Fibroblast of pulmonary artery (primary cell): ENCODE measurements around the gene ZNF771.
A peak's percentile ranks its signal among the peaks of the same experiment; 100 is the strongest.

Source experiments
- DNase-seq: peaks from one replicate; pipeline ENCODE4 v3.0.0-alpha.2; 2010; ENCODE audit warnings: low read depth
- H3K4me3 ChIP-seq: replicated peaks from 2 replicates; pipeline ENCODE4 v1.5.1; 2011; ENCODE audit warnings: low read depth, mild to moderate bottlenecking, control low read depth, low read length, moderate library complexity
- CTCF ChIP-seq: IDR thresholded peaks from 2 replicates; pipeline ENCODE4 v1.5.1; 2011; ENCODE audit warnings: mild to moderate bottlenecking, control low read depth, low read length, inconsistent platforms; ENCODE audit errors: missing control alignments

Gene ZNF771

GRCh38 chr16:30414159-30414558 is 6.8 kb downstream of the ZNF771 start:
- no peak for TF ChIP-seq CTCF
- H3K4me3 ChIP-seq = no peak overlapping the region
- no peak for DNase-seq

- TF ChIP-seq CTCF = no peak
- no peak for DNase-seq
- H3K4me3 ChIP-seq = no peak overlapping the region
These were observed 8.7 kb downstream of the ZNF771 start for GRCh38 chr16:30416047-30416603.

GRCh38 chr16:30416624-30417528 is 9.5 kb downstream of the ZNF771 start:
- DNase-seq = no peak
- H3K4me3 ChIP-seq = peak overlapping the region; percentile 53
- no peak for TF ChIP-seq CTCF

- peak overlapping the region; percentile 53 for H3K4me3 ChIP-seq
- DNase-seq = peak; percentile 94
- no peak for TF ChIP-seq CTCF
These were observed 10.3 kb downstream of the ZNF771 start for GRCh38 chr16:30417529-30418349.

- peak overlapping the region; percentile 53 for H3K4me3 ChIP-seq
- no peak for DNase-seq
- no peak for TF ChIP-seq CTCF
These were observed 11.2 kb downstream of the ZNF771 start for GRCh38 chr16:30418350-30419181.

GRCh38 chr16:30421010-30421409 is 13.6 kb downstream of the ZNF771 start:
- no peak for DNase-seq
- no peak for TF ChIP-seq CTCF
- no peak overlapping the region for H3K4me3 ChIP-seq
